GM12872 (cell line): ENCODE measurements around the gene LSM14B.

Source experiments
- CTCF ChIP-seq: IDR thresholded peaks from 3 replicates; pipeline ENCODE4 v1.5.1; 2011; ENCODE audit warnings: low read depth, mild to moderate bottlenecking, low read length, moderate library complexity; ENCODE audit not compliant: insufficient read depth

Gene LSM14B

GRCh38 chr20:62164879-62165761 lies 42.8 kb downstream of the LSM14B start:
- TF ChIP-seq CTCF: no peak

DNA sequence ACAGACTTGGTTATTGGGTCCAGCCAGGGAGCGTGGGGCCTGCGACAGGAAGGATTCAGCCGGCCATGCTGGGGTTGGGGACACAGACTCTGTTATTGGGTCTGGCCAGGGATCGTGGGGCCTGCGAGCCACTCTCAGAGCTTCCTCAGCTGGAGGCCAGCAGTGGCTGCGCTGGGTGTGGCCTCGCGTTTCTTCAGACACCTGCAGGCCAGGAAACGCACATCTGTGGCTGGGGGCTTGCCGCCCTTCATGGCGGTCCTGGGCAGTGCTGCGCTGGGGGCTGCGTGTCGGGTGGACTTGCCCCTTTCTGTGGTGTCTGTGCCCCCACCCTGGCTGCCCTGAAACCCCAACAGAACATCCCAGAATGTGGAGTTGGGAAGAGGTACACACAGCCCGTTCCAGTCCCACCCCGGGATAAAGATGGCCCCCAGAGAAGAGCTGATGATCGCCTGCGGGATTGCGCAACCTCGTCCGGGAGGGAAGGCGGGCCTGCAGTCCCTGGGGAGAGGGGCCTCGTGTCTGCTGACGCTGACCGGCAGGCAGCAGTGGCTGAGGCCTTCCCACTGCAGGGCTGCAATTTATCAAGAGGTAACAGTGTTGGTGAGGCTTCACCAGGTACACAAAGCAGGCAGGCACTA lies 43.6 kb downstream of the LSM14B start:
- TF ChIP-seq CTCF: no peak

DNA sequence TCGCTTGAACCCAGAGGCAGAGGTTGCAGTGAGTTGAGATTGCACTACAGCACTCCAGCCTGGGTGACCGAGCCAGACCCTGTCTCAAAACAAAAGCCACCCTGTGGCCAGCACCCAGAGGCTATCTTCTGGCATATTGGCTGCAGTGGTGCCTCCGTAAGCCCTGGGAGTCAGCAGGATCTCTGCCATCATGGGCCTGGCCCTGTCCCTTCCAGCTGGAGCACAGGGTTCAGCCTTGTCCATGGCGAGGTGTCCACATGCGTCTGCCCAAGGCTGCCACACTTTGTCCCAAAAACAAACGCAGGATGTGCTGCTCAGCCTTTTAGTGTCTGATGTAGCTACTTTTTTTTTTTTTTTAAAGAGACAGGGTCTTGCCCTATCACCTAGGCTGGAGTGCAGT lies 45.2 kb downstream of the LSM14B start:
- TF ChIP-seq CTCF: no peak

- no peak for TF ChIP-seq CTCF
Measured at GRCh38 chr20:62168061-62168460, 45.8 kb downstream of the LSM14B start.

- TF ChIP-seq CTCF: no peak
Measured at GRCh38 chr20:62168890-62169435, 46.7 kb downstream of the LSM14B start.

- TF ChIP-seq CTCF: no peak
Measured at GRCh38 chr20:62170536-62170935, 48.3 kb downstream of the LSM14B start.

GRCh38 chr20:62171245-62171644 lies 49.0 kb downstream of the LSM14B start:
- TF ChIP-seq CTCF: no peak
